NB4 (cell line): Measurements from ENCODE around the gene RYR3.

Experiments used
- DNase-seq: peaks from one replicate; pipeline ENCODE4 v3.0.0; 2010; ENCODE audit warnings: low read depth
- H3K4me3 ChIP-seq: one replicate; pipeline ENCODE4 v1.5.1; 2011; ENCODE audit warnings: mild to moderate bottlenecking, low read depth, low read length, moderate library complexity
- MYC ChIP-seq: IDR thresholded peaks from 2 replicates; pipeline ENCODE4 v1.6.1; 2011; ENCODE audit warnings: low read depth, low read length
- POLR2A ChIP-seq: IDR thresholded peaks from 2 replicates; pipeline ENCODE4 v1.6.1; 2011; ENCODE audit warnings: mild to moderate bottlenecking; ENCODE audit not compliant: insufficient read length; ENCODE audit errors: extremely low read depth
- TF ChIP-seq, protein P1 (sequence below): IDR thresholded peaks from 2 replicates; pipeline ENCODE4 v1.6.1; 2011; ENCODE audit warnings: low read depth, low read length
- TF ChIP-seq, protein P2 (sequence below): IDR thresholded peaks from one replicate; pipeline ENCODE4 v1.5.1; 2012; ENCODE audit warnings: low read depth, low read length

Gene RYR3

DNA sequence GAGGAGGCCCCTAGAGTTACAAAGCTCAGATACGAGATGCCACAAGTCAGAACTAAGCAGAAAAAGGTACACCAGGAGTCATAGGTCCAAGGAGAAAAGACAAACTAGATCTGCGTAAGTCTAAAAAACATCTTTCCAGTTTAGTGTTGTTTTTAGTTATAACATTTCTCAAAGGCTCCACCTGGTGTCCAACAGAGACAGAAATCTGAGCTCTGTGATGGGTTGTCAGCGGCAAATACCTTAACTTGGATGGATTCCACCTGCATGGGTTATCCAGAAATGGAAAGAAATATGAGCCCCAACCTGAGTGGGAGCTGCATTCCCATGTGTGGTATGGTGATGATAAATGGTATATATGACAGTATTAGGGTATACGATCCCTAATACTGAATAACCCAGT is 418.9 kb downstream of the RYR3 start:
- no peak for TF ChIP-seq MYC
- TF ChIP-seq, protein P1, sequence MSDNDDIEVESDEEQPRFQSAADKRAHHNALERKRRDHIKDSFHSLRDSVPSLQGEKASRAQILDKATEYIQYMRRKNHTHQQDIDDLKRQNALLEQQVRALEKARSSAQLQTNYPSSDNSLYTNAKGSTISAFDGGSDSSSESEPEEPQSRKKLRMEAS = no peak
- no peak for TF ChIP-seq POLR2A
- TF ChIP-seq, protein P2, sequence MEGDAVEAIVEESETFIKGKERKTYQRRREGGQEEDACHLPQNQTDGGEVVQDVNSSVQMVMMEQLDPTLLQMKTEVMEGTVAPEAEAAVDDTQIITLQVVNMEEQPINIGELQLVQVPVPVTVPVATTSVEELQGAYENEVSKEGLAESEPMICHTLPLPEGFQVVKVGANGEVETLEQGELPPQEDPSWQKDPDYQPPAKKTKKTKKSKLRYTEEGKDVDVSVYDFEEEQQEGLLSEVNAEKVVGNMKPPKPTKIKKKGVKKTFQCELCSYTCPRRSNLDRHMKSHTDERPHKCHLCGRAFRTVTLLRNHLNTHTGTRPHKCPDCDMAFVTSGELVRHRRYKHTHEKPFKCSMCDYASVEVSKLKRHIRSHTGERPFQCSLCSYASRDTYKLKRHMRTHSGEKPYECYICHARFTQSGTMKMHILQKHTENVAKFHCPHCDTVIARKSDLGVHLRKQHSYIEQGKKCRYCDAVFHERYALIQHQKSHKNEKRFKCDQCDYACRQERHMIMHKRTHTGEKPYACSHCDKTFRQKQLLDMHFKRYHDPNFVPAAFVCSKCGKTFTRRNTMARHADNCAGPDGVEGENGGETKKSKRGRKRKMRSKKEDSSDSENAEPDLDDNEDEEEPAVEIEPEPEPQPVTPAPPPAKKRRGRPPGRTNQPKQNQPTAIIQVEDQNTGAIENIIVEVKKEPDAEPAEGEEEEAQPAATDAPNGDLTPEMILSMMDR = no peak
- H3K4me3 ChIP-seq = no peak overlapping the region
- no peak for DNase-seq

DNA sequence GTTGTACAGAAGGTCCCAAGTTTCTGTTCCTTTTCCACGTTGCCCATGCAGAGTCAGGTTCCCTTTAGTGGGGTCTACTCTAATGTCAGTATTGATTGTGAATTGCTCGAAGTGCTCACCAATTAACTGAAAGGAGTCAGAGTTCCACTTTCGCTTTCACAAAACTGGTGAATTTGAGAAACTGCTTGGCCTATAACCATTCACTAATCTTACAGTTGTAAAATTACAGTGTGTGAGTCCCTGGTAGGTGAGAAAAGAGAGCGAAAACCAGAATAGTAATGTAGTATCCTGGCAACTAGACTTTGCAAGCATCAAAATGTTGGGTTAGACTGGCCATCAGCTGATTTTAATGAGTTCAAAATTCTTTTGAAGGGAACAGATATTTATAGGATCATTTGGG is 420.0 kb downstream of the RYR3 start:
- no peak overlapping the region for H3K4me3 ChIP-seq
- TF ChIP-seq, protein P2 = no peak
- TF ChIP-seq MYC = no peak
- no peak for TF ChIP-seq POLR2A
- TF ChIP-seq, protein P1 = no peak
- DNase-seq = no peak

DNA sequence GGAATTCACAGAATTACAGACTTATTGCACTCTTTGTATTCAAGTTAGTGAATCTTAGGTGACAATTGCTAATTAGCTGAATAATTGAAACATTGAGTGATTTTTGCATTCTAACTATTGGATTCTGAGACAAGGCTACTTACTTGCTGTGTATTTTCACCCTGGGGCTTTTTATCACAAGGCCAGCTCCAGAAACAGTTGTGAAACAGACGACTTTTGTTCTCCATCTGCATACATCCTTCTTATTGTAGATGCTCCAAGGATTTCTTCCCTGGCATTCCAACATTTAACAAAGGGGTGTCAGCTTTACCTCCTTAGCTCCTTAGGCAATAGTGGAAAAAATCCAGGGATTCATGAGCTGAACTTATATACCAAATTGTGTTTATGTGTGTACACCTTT is 424.4 kb downstream of the RYR3 start:
- TF ChIP-seq, protein P1 = no peak
- H3K4me3 ChIP-seq = no peak overlapping the region
- no peak for DNase-seq

DNA sequence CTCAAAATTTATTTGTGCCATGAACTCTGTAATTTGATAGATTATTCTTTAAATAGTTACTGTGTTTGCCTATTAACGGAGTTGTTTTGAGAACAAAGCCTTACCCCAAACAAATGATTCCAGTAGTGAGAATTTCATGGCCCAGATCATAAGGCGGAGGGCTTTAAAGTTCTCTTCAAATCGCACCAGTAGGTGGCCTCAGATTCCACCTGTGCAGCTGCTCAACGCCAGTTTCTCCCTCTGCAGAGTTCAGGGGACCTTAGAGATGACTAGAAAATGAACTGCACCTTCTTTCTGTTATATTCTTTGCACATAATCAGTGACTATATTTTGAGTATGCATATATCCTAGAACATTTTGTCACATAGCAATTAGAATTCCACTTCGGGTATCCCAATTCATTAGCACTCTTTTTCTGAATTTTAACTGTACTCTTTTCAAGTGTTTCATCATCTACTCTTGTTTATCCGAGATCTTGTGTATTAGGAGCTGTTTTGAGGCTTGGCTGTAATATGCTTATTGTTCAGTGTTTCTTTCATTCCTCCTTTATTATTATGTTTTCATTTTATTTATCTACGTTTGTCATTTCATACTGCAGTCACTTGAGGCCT is 425.0 kb downstream of the RYR3 start:
- no peak overlapping the region for H3K4me3 ChIP-seq
- TF ChIP-seq, protein P2 = peak; percentile 59
- no peak for TF ChIP-seq MYC
- DNase-seq = peak; percentile 56

DNA sequence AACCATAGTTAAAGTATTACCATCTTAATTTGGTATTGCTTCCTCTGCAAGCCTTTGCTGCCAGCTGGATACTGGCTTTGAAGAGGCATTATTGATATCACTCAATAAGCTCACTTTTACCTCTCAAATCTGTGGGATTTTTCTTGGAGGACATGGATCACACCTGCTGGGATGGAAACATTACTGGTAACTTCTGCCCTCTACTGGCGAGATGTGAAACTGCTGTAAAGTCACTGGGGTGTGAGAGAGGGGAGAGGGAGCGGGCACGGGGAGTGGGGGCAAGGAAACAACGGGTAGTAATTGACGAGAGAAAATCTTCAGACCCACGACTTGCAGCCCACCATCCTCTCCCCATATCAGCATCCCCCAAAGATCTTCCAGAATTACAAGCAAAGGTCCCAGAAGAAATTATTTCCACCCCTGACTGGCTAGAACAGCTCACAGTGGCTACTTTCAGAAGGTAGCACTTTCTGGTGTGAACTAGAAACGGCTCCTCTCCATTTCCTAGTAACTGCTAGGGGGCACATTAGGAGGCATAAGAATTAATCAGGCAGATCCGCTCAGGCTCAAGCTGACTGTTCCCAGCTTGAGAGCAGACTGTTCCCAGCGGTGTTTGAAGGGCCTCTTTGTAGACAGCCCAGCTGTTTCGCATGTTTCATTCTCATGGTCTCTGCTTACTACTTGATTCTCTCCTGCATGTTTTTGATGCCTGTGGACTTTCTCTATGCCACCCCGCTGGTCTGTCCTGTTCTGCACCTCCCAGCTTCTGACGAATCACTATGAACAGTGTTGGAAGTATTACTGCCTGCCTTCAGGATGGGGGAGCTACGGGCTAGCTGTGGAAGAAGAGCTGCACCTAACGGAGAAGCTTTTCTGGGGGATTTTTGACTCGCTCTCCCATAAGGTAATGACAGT is 427.2 kb downstream of the RYR3 start:
- peak; percentile 36 for DNase-seq
- H3K4me3 ChIP-seq = no peak overlapping the region
- TF ChIP-seq, protein P2 = peak; percentile 77
- no peak for TF ChIP-seq MYC
- TF ChIP-seq, protein P1 = no peak

DNA sequence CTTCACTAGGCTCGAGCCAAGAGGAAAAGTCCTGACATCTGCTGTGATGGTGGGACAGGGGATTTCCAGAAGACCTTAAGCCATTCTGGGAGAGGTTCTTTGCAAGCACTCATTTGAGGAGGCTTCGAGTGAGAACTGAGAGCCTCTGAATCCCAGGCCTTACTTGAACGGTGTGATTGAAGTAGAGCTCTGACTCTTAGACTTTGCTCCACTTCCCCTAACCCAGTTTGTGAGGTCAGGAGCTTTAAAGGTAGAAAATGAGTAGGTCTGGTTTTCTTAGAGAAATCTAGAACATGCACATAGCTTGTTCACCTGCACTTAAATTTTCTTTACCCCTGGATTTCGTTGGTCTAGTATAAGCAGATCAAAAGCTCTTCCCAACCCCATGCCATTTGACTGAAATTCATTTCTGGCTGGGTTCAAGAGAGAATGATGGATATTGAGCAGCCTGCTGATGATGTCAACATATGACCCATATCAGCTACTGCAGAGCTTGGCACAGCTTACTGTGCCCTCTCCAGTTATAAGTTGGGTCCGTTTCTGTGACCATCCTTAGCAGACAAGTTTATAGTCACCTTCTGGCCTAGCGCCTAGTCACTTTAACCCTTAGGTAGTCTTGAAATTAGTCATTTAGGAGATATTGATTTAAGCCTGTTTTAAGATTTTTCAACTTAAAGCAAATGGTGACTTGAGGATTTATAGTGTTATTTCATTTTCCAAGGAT is 428.3 kb downstream of the RYR3 start:
- no peak overlapping the region for H3K4me3 ChIP-seq
- TF ChIP-seq, protein P1 = no peak
- TF ChIP-seq MYC (no peak), POLR2A (no peak)
- TF ChIP-seq, protein P2 = no peak
- DNase-seq = no peak
